Inferior parietal cortex (tissue), 1 donor: Measurements from ENCODE around the gene ECT2.
"Not testable (repeated sequence)": the region's sequence is repeated elsewhere in the genome, so short reads cannot be mapped to it uniquely, and the experiment has no call there.

ENCODE experiments used
- DNase-seq: peaks from one replicate; pipeline ENCODE4 v3.0.0-alpha.2; 2016; ENCODE audit errors: extremely low spot score

ECT2 gene

GRCh38 chr3:172746475-172746874, 4.1 kb upstream of the ECT2 start:
- no peak for DNase-seq

GRCh38 chr3:172749230-172749965, 1.1 kb upstream of the ECT2 start:
- DNase-seq: peak; percentile 26

GRCh38 chr3:172750069-172750367, 508 bp upstream of the ECT2 start:
- no peak for DNase-seq

- DNase-seq: peak; percentile 13
These were observed 714 bp downstream of the ECT2 start for GRCh38 chr3:172751175-172751704.

GRCh38 chr3:172752651-172753050, 2.1 kb downstream of the ECT2 start:
- DNase-seq: no peak

GRCh38 chr3:172753125-172753524, 2.6 kb downstream of the ECT2 start:
- no peak for DNase-seq

- not testable (repeated sequence) for DNase-seq
These were observed 9.9 kb downstream of the ECT2 start for GRCh38 chr3:172760416-172760815.

GRCh38 chr3:172766241-172766640, 15.7 kb downstream of the ECT2 start:
- DNase-seq: no peak

- no peak for DNase-seq
These were observed 16.3 kb downstream of the ECT2 start for GRCh38 chr3:172766718-172767405.

GRCh38 chr3:172770382-172770781, 19.9 kb downstream of the ECT2 start:
- DNase-seq: no peak

- no peak for DNase-seq
These were observed 21.1 kb downstream of the ECT2 start for GRCh38 chr3:172771672-172772071.

- DNase-seq: no peak
These were observed 25.7 kb downstream of the ECT2 start for GRCh38 chr3:172776049-172776717.

- no peak for DNase-seq
These were observed 27.4 kb downstream of the ECT2 start for GRCh38 chr3:172777901-172778300.

GRCh38 chr3:172782235-172782634, 31.7 kb downstream of the ECT2 start:
- no peak for DNase-seq

GRCh38 chr3:172786036-172786435, 35.5 kb downstream of the ECT2 start:
- DNase-seq: no peak

- DNase-seq: no peak
These were observed 36.5 kb downstream of the ECT2 start for GRCh38 chr3:172787019-172787418.

GRCh38 chr3:172787746-172788145, 37.2 kb downstream of the ECT2 start:
- no peak for DNase-seq

- DNase-seq: no peak
These were observed 48.7 kb downstream of the ECT2 start for GRCh38 chr3:172799246-172799645.

GRCh38 chr3:172800156-172800555, 49.6 kb downstream of the ECT2 start:
- DNase-seq: no peak

- DNase-seq: no peak
These were observed 53.0 kb downstream of the ECT2 start for GRCh38 chr3:172803489-172803888.

- DNase-seq: no peak
These were observed 53.8 kb downstream of the ECT2 start for GRCh38 chr3:172804323-172804722.

- peak; percentile 76 for DNase-seq
These were observed 58.5 kb downstream of the ECT2 start for GRCh38 chr3:172808969-172809546.
